Retinal pigment epithelial cell (primary cell): ENCODE results near the gene DDX1.

Source experiments
- DNase-seq: peaks from one replicate; pipeline ENCODE4 v3.0.0-alpha.2; 2010; ENCODE audit warnings: low read depth
- H3K4me3 ChIP-seq: 2 replicates; pipeline ENCODE4 v1.5.1; 2011; ENCODE audit warnings: mild to moderate bottlenecking, low read length, control low read depth, moderate library complexity
- TF ChIP-seq, protein P1 (sequence below): conservative IDR thresholded peaks from 2 replicates; pipeline ENCODE4 v1.5.1; 2011; ENCODE audit warnings: low read depth, low read length, control low read depth, inconsistent platforms

The DDX1 gene

DNA sequence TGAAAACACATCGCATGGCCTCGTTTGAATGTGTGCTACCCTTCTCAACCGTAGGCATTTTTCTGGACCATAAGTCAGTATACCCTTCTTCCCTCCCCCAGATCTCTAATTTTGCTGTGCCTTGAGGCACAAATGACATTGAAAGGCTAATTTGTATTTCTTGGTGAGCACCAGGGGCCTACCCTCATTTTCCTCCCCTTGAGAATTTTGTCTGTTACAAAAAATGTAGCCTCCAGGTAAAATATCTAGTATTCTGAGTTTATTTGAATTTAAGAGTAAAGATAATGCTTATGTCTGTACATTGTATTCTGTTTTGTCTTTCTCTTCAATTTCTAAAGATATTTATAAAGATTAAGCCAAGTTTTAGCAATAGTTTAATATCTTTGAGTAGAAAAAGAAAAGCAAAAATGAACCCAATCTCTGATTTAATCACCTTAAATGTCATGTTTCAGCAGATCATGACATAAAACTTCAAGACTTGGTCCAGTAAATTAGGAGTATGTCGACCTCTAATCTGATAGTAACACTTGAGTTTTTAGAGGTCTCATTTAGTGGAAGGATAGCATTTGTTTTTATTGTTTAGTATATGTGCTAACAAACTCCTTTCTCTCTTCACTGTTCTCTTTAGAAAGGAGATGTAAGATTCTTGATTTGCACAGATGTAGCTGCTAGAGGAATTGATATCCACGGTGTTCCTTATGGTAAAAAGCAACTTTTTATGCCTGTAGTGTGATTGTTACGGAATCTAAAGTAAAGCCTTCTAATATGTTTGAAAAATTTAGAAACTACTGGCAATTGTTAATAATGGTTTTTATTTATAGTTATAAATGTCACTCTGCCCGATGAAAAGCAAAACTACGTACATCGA lies 36.4 kb downstream of the DDX1 start:
- TF ChIP-seq, protein P1, sequence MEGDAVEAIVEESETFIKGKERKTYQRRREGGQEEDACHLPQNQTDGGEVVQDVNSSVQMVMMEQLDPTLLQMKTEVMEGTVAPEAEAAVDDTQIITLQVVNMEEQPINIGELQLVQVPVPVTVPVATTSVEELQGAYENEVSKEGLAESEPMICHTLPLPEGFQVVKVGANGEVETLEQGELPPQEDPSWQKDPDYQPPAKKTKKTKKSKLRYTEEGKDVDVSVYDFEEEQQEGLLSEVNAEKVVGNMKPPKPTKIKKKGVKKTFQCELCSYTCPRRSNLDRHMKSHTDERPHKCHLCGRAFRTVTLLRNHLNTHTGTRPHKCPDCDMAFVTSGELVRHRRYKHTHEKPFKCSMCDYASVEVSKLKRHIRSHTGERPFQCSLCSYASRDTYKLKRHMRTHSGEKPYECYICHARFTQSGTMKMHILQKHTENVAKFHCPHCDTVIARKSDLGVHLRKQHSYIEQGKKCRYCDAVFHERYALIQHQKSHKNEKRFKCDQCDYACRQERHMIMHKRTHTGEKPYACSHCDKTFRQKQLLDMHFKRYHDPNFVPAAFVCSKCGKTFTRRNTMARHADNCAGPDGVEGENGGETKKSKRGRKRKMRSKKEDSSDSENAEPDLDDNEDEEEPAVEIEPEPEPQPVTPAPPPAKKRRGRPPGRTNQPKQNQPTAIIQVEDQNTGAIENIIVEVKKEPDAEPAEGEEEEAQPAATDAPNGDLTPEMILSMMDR: no peak
- no peak for DNase-seq
- H3K4me3 ChIP-seq: no peak overlapping the region

GRCh38 chr2:15628899-15629855 lies 37.5 kb downstream of the DDX1 start:
- DNase-seq: no peak
- no peak overlapping the region for H3K4me3 ChIP-seq

GRCh38 chr2:15630121-15630977 lies 38.7 kb downstream of the DDX1 start:
- no peak for DNase-seq
- TF ChIP-seq, protein P1: no peak
- H3K4me3 ChIP-seq: no peak overlapping the region

More at GRCh38 chr2:15628899-15629855, 37.5 kb downstream of the DDX1 start:
- TF ChIP-seq, protein P1: no peak

GRCh38 chr2:15630978-15631719 lies 39.5 kb downstream of the DDX1 start:
- no peak for DNase-seq
- TF ChIP-seq, protein P1: no peak
- no peak overlapping the region for H3K4me3 ChIP-seq

DNA sequence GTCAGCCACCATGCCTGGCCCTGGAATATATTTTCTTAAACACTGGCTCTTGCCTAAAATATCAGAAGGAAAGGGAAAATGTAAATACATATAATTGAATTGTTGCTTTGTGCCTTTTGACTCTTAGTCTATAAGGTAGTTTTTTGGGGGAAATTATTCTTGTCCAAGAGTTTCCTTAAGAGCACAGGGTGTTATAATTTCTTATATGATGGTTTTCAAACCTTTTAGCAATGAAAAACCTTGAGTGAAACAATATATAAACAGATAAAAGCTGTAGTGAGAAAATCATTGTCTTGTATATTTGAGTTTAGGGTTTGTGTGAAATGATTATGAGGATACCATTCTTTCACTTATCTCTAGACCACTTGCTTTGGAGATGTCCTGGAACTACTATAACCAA lies 40.2 kb downstream of the DDX1 start:
- TF ChIP-seq, protein P1: no peak
- H3K4me3 ChIP-seq: no peak overlapping the region
- no peak for DNase-seq
